Glomerular endothelial cell (primary cell): ENCODE data around the gene MCU. TPM values are rescaled to one million over a fixed set of nuclear protein-coding genes. Genes with fewer than 3 reads are reported as not detected.
"Not testable (repeated sequence)": the region's sequence is repeated elsewhere in the genome, so short reads cannot be mapped to it uniquely, and the experiment has no call there.

Experiments used
- DNase-seq: peaks from one replicate; pipeline ENCODE4 v3.0.0-alpha.2; 2011; ENCODE audit warnings: low read depth, low spot score; ENCODE audit errors: extremely low read depth
- total RNA-seq: library from RNA; depleted of rRNA; stranded (reverse); fragments of >200 nt; gene quantifications from 2 replicates; pipeline ENCODE4 v1.2.3, GENCODE V29; 2015

The MCU gene
- total RNA-seq, 1 donor from 2014 or later, result 24.6 TPM

DNA sequence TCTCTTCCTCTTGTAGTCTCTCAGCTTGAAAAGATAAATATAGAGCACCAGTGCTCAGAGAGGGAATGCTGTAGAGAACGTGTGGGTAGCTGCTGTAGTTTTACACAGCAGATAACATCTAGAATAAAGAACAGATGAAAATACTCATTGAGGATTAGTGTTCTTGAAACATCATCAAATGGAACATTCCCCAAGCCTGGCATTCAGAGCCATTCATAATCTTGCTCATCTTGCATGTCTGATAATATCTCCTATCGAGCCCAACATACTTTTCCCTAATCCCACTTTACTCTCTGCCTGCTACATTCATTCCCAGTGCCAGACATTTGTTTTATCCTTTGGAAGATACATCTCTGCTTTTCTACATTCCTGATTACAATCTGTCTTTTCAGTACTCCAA lies 35.2 kb downstream of the MCU start:
- DNase-seq, result no peak

DNA sequence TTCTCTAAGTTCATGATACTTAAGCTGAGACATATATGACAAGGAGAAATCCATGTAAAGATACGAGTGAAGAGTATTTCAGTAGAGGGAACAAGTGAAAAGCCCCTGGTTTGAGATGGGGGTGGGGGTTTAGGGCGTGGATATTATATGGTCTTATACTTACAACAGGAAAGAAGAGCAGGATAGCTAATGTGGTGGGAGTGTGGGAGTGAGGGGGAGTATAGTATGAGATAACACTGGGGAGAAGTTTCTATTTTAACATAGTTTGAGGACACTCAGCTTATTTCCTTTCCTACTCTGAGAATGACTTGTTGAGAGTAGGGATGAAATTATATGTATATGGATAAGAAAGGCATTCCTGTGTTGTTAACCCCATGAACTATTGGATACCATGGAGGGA lies 36.5 kb downstream of the MCU start:
- DNase-seq, result no peak

DNA sequence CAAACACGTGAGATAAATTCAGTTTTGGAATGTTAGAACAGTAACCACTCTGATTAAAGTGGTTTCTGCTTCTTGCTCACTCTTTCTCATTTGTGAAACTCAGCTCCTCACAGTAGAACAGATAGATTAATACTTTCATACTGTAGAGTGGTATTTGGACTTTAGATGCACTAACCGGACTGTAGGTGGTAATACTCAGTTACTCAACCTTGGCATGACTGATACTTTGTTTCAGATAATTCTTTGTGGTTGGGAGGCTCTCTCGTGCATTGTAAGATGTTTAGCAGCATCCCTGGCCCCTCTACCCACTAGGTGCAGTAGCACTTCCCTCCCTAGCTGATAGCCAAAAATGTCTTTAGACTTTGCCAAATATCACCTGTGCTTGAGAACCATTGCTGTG lies 37.6 kb downstream of the MCU start:
- DNase-seq, result no peak

DNA sequence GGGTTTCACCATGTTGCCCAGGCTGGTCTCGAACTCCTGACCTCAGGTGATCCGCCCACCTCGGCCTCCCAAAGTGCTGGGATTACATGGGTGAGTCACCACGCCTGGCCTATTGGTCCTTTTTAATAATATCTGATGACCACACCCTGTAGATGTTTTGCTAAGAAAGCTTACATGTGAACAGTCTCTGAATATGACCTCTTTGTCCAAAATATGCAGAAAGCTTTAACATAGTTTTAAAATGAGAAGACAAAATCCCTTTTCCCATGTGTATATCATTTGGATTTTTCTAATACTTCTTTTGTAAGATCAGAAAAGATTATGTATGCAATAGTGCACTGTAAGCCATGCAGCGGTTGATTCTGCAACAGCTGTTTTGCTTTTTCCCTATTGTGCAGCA lies 38.5 kb downstream of the MCU start:
- no peak for DNase-seq

DNA sequence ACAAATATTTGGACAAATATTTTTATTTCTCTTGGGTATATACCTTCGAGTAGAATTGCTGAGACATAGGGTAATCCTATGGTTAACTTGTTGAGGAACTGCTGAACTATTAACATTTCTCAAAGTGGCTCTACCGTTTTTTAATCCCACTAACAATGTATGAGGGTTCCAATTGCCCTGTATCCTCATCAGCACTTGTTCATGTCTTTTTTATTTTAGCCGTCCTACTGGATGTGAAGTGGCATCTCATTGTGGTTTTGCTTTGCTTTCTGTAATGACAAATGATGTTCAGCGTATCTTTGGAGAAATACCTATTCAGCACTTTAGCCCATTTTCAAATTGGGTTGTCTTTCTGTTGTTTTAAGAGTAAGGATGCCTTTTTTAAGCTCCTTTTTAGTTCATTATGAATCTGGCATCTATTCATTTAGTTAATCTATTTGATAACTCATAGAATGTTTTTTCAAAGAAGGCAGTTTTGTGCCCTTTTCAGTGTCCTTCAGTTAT lies 40.0 kb downstream of the MCU start:
- DNase-seq, result no peak

DNA sequence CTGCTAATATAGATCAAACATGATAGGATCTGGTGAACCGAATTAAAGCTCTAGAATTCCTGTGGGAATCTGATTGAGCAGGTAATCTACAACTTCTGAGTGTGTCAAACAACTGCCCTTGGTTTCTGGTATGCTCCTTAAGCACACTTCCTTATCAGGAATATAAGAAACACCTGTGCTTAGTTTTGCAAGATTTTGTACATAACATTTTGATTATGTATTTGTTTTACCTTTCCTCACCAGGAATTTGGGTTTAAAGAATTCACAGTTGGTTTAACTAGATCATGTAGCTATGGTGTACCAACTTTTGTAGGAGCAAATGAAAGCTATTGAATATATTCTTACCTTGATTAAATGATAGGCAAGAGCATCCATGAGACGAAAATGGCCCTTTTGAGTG lies 40.6 kb downstream of the MCU start:
- DNase-seq, result no peak

DNA sequence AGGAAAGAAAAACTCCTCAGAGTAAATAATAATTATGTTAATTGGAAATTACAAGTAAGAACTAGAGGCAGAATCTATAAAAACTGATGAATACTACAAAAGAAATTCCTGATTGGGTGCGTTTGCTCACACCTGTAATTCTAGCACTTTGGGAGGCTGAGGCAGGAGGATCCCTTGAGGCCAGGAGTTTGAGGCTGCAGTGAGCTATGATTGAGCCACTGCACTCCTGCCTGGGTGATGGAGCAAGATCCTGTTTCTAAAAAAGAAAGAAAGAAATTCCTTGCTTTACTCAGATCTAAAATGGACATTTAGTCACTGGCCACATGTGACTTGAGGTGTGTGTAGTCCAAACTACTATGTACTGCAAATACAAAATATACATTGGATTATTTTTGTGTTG lies 42.0 kb downstream of the MCU start:
- DNase-seq, result no peak

DNA sequence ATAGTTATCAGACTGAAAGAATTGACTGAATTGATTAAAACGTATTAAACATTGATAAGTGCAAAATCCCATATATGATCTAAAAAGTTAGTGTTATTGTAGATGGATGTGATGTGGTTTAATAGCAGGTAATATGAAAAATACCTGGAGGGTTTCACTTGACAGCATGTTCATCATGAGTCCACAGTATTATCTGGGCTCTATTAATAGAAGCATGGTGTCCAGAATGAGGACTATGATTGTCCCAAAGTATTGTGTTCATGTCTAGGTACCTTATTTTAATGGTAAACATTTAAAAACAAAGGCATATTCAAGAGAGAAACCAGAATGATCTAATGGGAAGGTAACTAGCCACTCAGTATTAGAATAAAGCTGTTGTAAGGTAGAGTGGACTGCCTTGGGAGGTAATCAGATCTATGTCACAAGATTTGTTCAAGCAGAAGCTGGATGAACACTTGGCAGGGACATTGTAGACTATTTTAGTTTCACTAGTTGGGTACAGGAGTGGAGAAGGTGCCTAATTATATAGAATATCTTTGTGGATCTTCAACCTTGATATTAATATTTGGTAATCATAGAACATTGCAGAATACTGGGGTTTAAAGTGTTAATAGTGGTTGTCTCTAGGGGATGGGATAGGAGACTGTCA lies 43.5 kb downstream of the MCU start:
- DNase-seq, result no peak

DNA sequence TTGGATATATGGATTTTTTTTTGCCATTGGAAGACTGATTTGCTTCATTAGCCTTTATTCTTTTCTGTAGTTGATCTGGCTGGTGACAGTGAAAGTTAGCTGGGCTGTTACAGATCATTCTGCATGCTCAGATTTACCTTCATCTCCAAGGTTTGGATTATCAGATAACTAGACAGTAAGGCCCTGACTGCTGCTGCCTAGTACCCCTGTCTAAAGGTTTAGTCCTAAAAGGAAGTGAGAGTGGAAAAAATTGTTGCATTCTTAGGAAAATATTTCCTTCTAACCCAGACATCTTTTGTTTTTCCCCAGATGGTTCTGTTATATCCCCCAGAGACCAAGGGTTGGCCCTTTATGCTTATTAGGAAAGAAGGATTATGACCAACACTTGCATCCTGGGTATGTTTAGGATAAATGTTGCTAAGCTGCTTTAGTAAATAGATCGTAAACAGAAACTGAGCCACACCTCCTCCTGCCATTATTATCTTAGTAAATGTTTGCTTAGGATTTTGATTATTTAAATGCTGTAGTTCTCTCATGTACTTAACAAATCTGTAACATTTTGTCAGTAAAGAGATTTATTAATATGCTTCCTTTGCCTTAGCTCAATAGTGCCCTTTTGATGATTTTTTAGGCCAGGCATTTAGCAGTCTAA lies 44.4 kb downstream of the MCU start:
- DNase-seq, result peak; percentile 77

DNA sequence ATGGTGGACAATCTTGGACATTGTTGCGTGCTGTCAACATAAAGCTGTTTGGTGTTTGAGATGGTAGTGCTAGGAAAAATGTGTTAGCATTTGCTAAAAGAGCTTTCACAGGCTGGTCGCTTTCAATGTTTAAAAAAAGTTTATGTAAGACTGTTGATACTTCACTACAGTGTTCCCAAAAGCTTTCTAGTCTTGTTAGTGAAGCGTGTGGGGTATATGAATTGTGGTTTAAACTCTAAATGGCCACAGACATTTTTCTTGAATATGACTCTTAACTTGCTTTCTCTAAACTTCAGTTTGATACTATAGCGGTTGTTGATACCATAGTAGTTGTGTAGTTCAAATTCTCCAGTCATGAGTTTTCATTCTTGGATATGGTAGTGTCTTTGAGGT lies 44.9 kb downstream of the MCU start:
- DNase-seq, result no peak

DNA sequence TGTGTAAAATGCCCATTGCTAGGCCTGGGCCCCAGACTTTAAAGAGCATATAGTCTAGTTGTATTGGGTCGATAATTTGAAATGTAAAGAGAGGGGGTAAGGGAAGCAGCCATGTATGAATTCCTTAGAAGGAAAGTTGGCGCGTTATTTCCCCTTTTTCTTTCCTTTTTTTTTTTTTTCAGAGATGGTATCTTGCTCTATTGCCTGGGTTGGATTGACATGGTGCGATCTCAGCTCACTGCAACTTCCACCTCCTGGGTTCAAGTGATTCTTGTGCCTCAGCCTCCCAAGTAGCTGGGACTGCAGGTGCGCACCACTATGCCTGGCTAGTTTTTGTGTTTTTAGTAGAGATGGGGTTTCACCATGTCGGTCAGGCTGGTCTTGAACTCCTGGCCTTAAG lies 45.4 kb downstream of the MCU start:
- DNase-seq, result not testable (repeated sequence)

DNA sequence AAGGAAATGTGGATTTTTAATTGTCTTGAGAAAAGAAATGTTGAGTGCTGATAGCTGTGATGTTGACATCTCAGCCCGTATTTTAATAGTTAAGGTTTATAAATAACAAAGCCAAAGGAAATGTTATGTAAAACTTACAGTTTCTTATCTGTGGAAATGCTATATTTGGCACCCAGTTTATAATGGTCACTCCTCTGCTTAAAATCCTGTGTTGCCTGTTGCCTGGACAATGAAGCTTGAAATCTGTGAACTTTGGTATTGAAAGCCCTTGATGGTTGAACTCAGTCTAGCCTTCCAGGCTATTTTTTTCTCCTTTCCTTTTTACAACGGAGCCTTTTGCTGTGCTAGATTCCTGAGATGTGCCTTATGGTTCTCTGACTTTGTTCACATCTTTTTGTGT lies 46.5 kb downstream of the MCU start:
- peak; percentile 33 for DNase-seq

DNA sequence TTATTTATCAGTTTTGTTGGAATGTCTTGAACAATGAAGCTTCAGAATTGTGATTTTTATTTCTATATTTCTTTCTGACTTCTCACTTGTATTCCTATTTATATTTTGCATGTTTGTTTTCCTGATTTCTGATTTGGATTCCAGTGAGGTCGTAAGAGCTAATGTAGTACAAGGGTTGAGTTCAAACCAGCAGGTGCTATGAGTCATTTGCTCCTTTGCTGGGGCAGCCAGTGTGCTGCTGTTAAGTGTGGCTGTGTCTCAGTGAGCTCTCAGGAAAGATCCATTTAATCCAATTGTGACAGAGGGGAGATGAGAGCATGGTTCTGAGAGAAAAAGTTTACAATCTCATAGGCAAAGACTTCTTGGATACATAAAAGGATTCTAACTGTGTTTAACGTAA lies 48.6 kb downstream of the MCU start:
- DNase-seq, result peak; percentile 54

DNA sequence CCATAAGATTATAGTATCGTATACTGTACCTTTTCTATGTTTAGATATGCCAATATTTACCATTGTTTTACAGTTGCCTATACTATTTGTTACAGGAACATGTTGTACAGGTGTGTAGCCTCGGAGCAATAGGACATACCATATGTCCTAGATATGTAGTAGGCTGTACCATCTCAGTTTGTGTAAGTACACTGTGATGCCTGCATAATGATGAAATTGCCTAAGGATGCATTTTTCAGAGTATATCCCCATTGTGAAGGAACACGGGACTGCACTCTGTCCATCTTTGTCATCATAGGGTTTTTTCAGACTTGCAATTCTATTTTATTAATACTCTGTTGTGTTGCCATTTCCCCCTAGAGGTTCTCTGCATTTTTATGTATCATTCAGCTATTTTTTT lies 50.1 kb downstream of the MCU start:
- DNase-seq, result no peak

DNA sequence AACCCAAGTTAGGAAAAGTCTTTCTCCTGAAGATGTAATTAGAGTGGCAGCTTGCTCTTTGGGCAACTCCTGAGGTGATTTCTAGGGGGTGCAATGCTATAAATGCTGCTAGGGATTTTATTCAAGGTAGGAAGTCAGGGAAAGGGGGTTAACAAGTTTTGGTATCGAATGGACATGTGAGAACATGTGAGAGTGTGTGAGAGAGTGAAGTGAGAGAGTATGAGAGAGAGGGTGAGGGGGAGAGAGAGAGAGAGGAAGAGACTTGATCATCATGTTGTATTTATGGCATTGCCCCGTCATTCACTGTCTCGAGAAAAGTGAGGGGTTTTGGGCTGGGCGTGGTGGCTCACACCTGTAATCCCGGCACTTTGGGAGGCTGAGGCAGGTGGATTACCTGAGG lies 50.9 kb downstream of the MCU start:
- DNase-seq, result no peak

DNA sequence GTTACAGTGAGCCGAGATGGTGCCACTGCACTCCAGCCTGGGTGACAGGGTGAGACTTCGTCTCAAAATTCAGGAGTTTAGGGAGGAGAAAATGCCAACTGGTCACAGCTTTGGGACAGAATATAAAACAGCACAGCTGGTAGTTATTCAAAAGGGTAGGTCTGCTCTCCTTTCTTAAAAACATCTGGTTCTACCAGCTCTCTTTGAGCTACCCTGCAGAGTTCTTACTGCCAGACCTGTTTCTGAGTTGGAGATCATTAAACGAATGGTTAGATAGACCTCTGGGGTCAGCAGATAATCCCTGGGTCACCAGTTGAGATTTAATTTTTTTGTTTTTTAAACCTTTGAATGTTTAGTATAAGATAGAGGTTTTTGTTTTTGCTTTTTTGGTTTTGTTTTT lies 52.6 kb downstream of the MCU start:
- no peak for DNase-seq

DNA sequence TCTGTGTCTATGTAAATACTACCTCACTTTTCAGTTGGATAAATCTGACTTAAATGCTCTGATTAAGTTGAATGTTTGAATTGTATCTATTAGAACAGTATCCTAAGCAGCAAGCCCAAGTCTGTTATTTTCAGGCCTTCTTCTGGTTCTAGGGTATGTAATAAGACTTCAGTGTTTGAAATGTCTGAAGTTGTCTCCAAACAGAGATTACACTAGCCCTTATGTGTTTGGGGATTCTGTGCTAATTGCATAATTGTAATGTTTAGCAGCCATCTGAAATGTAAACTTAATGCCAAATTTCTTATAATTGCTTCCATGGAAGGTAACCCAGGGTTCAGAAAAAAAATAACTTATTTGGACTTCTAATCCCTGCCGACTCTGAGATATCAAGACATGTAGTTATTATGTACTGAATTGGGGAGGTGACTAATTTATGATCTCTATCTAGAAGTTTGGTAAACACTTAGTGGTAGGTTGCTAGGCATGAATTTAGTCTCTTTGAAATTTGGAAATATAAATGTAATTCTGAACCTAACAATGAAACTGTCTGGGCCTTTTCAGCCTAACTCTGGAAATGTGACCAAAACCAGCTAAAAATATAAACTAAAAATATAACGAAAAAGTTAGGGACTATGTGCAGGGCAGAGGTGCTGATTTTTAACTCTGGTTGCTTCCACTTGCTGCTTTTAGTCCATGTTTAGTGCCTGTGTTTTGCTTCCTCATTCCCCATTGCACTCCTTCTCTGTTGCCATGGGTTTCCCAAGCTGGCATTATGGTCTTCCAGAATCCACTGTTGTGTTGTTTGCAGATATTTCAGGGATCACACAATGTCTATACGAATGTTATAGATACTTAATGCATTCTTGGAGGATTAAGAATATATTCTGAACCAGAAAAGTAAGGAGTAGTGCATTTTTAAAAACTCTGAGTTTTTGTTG lies 54.8 kb downstream of the MCU start:
- DNase-seq, result no peak

DNA sequence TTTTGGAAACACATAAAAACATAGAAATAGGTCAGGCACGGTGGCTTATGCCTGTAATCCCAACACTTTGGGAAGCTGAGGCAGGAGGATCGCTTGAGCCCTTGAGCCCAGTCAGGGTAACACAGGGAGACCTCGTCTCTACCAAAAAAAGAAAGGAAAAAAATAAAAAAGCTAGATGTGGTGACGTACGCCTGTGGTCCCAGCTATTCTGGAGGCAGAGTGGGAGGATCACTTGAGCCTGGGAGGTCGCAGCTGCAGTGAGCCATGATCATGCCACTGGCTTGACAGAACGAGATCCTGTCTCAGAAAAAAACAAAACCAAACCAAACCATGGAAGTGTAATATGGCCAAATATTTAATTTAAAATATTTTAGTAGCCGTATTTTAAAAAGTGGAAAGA lies 55.6 kb downstream of the MCU start:
- DNase-seq, result no peak

DNA sequence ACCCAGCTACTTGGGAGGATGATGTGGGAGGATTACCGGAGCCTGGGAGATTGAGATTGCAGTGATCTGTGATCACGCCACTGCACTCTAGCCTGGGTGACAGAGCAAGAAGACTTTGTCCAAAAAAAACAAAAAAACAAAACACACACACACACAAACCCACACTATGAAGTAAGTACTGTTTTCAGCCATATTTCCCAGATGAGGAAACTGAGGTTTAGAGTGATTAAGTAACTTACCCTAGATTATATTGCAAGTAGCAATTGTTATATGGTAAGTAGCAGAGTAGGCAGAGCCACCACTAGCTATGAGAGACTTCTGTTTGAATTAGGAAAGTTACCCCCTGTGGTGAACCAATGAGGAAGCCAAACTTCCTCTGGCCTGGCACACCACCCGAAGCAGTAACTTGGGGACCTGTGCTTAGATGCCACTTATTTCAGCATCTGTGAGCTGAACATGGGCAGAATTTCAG lies 61.9 kb downstream of the MCU start:
- no peak for DNase-seq

DNA sequence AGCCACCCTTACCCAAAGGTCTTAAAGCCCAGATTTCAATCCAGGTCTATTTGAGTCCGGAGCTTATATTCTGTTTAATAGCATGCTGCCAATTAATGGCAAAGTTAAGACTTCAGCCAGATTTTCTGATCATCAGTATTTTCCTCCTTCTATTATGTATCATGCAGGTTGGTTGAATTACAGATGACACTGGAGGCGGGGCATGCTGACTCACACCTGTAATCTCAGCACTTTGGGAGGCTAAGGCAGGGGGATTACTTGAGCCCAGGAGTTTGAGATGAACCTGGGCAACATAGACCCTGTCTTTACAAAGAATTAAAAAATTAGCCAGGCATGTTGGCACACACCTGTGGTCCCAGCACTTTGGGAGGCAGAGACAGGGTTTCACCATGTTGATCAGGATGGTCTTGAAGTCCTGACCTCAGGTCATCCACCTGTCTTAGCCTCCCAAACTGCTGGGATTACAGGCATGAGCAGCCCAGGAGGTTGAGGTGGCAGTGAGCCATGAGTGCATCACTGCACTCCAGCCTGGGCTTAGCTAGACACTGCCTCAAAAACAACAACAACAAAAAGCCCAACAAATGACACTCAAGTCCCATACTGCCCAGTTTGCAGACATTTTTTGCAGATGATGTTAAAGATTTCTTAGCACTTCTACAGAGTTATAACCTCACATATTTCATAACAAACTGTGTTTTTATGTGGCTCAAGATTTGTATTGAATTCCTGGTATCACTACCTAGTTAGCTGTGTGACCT lies 62.5 kb downstream of the MCU start:
- DNase-seq, result no peak
